GM23248 (cell line): ENCODE measurements around the gene ACTL6B. TPM values are rescaled to one million over a fixed set of nuclear protein-coding genes. Genes with fewer than 3 reads are reported as not detected.

ENCODE experiments used
- DNase-seq: peaks from one replicate; pipeline ENCODE4 v3.0.0-alpha.2; 2015
- H2AFZ ChIP-seq: fragments of 200-600 bp; sonication (generic); 2 replicates; pipeline ENCODE4 v1.6.1; 2016; ENCODE audit warnings: antibody characterized with exemption
- H3F3A ChIP-seq: fragments of 200-600 bp; sonication (generic); 2 replicates; pipeline ENCODE4 v1.6.1; 2016; ENCODE audit warnings: mild to moderate bottlenecking, antibody characterized with exemption, mixed run types; ENCODE audit not compliant: insufficient read depth
- H3K27ac ChIP-seq: fragments of 200-600 bp; sonication (generic); 2 replicates; pipeline ENCODE4 v1.5.1; 2016; ENCODE audit warnings: mild to moderate bottlenecking
- H3K27me3 ChIP-seq: fragments of 200-600 bp; sonication (generic); replicated peaks from 2 replicates; pipeline ENCODE4 v1.6.1; 2016; ENCODE audit warnings: mild to moderate bottlenecking; ENCODE audit not compliant: insufficient read depth
- H3K36me3 ChIP-seq: fragments of 200-600 bp; sonication (generic); 2 replicates; pipeline ENCODE4 v1.6.1; 2016; ENCODE audit warnings: low read depth, mild to moderate bottlenecking
- H3K4me1 ChIP-seq: fragments of 200-600 bp; sonication (generic); 2 replicates; pipeline ENCODE4 v1.6.1; 2016; ENCODE audit warnings: mild to moderate bottlenecking; ENCODE audit not compliant: insufficient read depth
- H3K4me2 ChIP-seq: fragments of 200-600 bp; sonication (generic); one replicate; pipeline ENCODE4 v1.6.1; 2016; ENCODE audit warnings: mild to moderate bottlenecking; ENCODE audit not compliant: unreplicated experiment
- H3K4me3 ChIP-seq: fragments of 200-600 bp; sonication (generic); 2 replicates; pipeline ENCODE4 v1.5.1; 2016; ENCODE audit warnings: mild to moderate bottlenecking
- H3K79me2 ChIP-seq: fragments of 200-600 bp; sonication (generic); 2 replicates; pipeline ENCODE4 v1.6.1; 2016; ENCODE audit warnings: mild to moderate bottlenecking; ENCODE audit not compliant: insufficient read depth
- H3K9ac ChIP-seq: fragments of 200-600 bp; sonication (generic); 2 replicates; pipeline ENCODE4 v1.6.1; 2016; ENCODE audit warnings: mild to moderate bottlenecking
- H3K9me2 ChIP-seq: fragments of 200-600 bp; sonication (generic); 2 replicates; pipeline ENCODE4 v1.6.1; 2016; ENCODE audit warnings: mixed run types, mild to moderate bottlenecking, moderate library complexity; ENCODE audit not compliant: insufficient read depth
- H3K9me3 ChIP-seq: fragments of 200-600 bp; sonication (generic); one replicate; pipeline ENCODE4 v1.6.1; 2017; ENCODE audit warnings: low read depth
- H4K20me1 ChIP-seq: fragments of 200-600 bp; sonication (generic); 2 replicates; pipeline ENCODE4 v1.6.0; 2016; ENCODE audit not compliant: insufficient read depth
- EZH2 ChIP-seq: fragments of 200-600 bp; sonication (generic); IDR thresholded peaks from 2 replicates; pipeline ENCODE4 v1.6.1; 2018; ENCODE audit warnings: antibody characterized with exemption, mild to moderate bottlenecking; ENCODE audit not compliant: insufficient read depth, poor library complexity, severe bottlenecking
- EZH2phosphoT487 ChIP-seq: fragments of 200-600 bp; sonication (generic); IDR thresholded peaks from 2 replicates; pipeline ENCODE4 v1.6.1; 2018; ENCODE audit warnings: antibody characterized with exemption, moderate library complexity, mild to moderate bottlenecking, low read depth; ENCODE audit not compliant: insufficient read depth
- WGBS, 2 experiments: methylation state at CpG; one replicate each; pipeline ENCODE4 v1.1.6; 2015 to 2017; ENCODE audit warnings: low lambda C conversion rate in 2 of 2, low coverage in 1 of 2; ENCODE audit errors: missing lambda C conversion rate in 2 of 2; 5-methylcytosine and 5-hydroxymethylcytosine counted together
- in situ Hi-C: fragments of 300-500 bp; cut with MboI; formaldehyde crosslinking; loops from 2 replicates; pipeline ENCODE4 v1.15.0; 2020
- polyA plus RNA-seq: library from polyadenylated mRNA; unstranded; fragments of >200 nt; fragmentation: Nextera tagmentation; extraction: Ambion mirVana; gene quantifications from 2 replicates; pipeline ENCODE4 v1.2.1, GENCODE V29; 2016
- total RNA-seq: library from RNA; depleted of rRNA; stranded (reverse); fragments of >200 nt; shearing (Covaris generic); gene quantifications from 2 replicates; pipeline ENCODE4 v1.2.3, GENCODE V29; 2014

The ACTL6B gene
- total and polyA plus RNA-seq, 2 experiments from 2014 or later = not detected

GRCh38 chr7:100620239-100620638 lies 36.0 kb downstream of the ACTL6B start:
- no peaks in the 10 kb centered on the region for H3K9me3 ChIP-seq
- 73 to 83% methylated on average over 6 of the region's 6 CpGs for WGBS, 2 experiments

GRCh38 chr7:100614308-100614861 lies 41.9 kb downstream of the ACTL6B start:
- no peaks in the 10 kb centered on the region for H3K9me2 ChIP-seq
- TF ChIP-seq EZH2 (no peak), EZH2phosphoT487 (no peak)
- in situ Hi-C loops = no loop called here
- no peaks in the 10 kb centered on the region for H3K27me3 ChIP-seq
- H4K20me1 ChIP-seq = no peaks in the 10 kb centered on the region
- H3K9me3 ChIP-seq = no peaks in the 10 kb centered on the region
- H3K4me2 ChIP-seq = no peak overlapping the region
- no peaks in the 10 kb centered on the region for H3K4me1 ChIP-seq
- no peak overlapping the region for H3K9ac ChIP-seq
- no peaks in the 10 kb centered on the region for H3K36me3 ChIP-seq
- no peak overlapping the region for H3K27ac ChIP-seq
- H3K79me2 ChIP-seq = no peaks in the 10 kb centered on the region
- WGBS, 2 experiments = 66 to 69% methylated on average over 6 of the region's 6 CpGs
- peaks cover 6% of the 10 kb centered on the region for H3F3A ChIP-seq
- H3K4me3 ChIP-seq = no peak overlapping the region
- DNase-seq = no peak
- H2AFZ ChIP-seq = no peak overlapping the region

More at GRCh38 chr7:100620239-100620638, 36.0 kb downstream of the ACTL6B start:
- Histone ChIP-seq H3K9ac (no peak overlapping the region), H3K4me1 (no peaks in the 10 kb centered on the region), H3K9me2 (no peaks in the 10 kb centered on the region), H3K4me2 (no peak overlapping the region), H3K79me2 (no peaks in the 10 kb centered on the region), H3F3A (no peaks in the 10 kb centered on the region), H3K4me3 (no peak overlapping the region), H3K27ac (no peak overlapping the region), H4K20me1 (no peaks in the 10 kb centered on the region), H3K36me3 (no peaks in the 10 kb centered on the region), H2AFZ (no peak overlapping the region), H3K27me3 (no peaks in the 10 kb centered on the region)
- in situ Hi-C loops = no loop called here
- no peak for TF ChIP-seq EZH2phosphoT487
- TF ChIP-seq EZH2 = no peak
- no peak for DNase-seq

- Histone ChIP-seq H3K4me2 (no peak overlapping the region), H3K4me1 (no peaks in the 10 kb centered on the region), H3K79me2 (no peaks in the 10 kb centered on the region), H3K27ac (no peak overlapping the region), H3F3A (peaks cover 6% of the 10 kb centered on the region), H3K36me3 (no peaks in the 10 kb centered on the region), H4K20me1 (no peaks in the 10 kb centered on the region), H2AFZ (no peak overlapping the region), H3K4me3 (peak overlapping the region; percentile 89; the same call in 1 of the 2 replicates), H3K27me3 (no peaks in the 10 kb centered on the region), H3K9me2 (no peaks in the 10 kb centered on the region), H3K9me3 (no peaks in the 10 kb centered on the region), H3K9ac (0 out of 2 replicates have a peak overlapping the region, but pooled peaks have one; percentile 76)
- in situ Hi-C loops = no loop called here
- no peak for TF ChIP-seq EZH2phosphoT487
- no peak for TF ChIP-seq EZH2
- DNase-seq = no peak
- 90 to 92% methylated on average over 13 of the region's 13 CpGs for WGBS, 2 experiments
Measured at GRCh38 chr7:100613412-100614175, 42.7 kb downstream of the ACTL6B start.

- peak overlapping the region; percentile 76 for H3K9ac ChIP-seq
- no peaks in the 10 kb centered on the region for H3K36me3 ChIP-seq
- in situ Hi-C loops = no loop called here
- H3K4me3 ChIP-seq = peak overlapping the region; percentile 89
- H4K20me1 ChIP-seq = no peaks in the 10 kb centered on the region
- H3K4me2 ChIP-seq = peak overlapping the region; percentile 77
- no peaks in the 10 kb centered on the region for H3K9me2 ChIP-seq
- no peaks in the 10 kb centered on the region for H3K4me1 ChIP-seq
- TF ChIP-seq EZH2 (no peak), EZH2phosphoT487 (no peak)
- DNase-seq = peak; percentile 27
- no peaks in the 10 kb centered on the region for H3K79me2 ChIP-seq
- no peak overlapping the region for H3K27ac ChIP-seq
- H2AFZ ChIP-seq = peak overlapping the region; percentile 89
- H3F3A ChIP-seq = peaks cover 12% of the 10 kb centered on the region
- no peaks in the 10 kb centered on the region for H3K27me3 ChIP-seq
- 5 to 13% methylated on average over 22 to 29 of the region's 29 CpGs for WGBS, 2 experiments
- H3K9me3 ChIP-seq = no peaks in the 10 kb centered on the region
Measured at GRCh38 chr7:100612730-100613390, 43.4 kb downstream of the ACTL6B start.
